T-helper 2 cell (primary cell): Measurements from ENCODE around the gene TMEM107.

Source experiments
- DNase-seq, 5 experiments: peaks; one replicate each; pipeline versions ENCODE4 v3.0.0 to v3.0.0-alpha.2; 2012 to 2022

Gene TMEM107

GRCh38 chr17:8162233-8162996 lies 13.8 kb downstream of the TMEM107 start, which contains the start of gene VAMP2:
VAMP2 (minus strand) TSS chr17:8162948; CDS start chr17:8162879, 69 bp downstream.
- peak; percentile 75 to 91 (median 79) for DNase-seq

GRCh38 chr17:8161289-8162232 lies 14.6 kb downstream of the TMEM107 start:
- peak in 1 of 5 experiments; percentile 46 for DNase-seq

GRCh38 chr17:8160741-8161221 lies 15.4 kb downstream of the TMEM107 start:
- no peak for DNase-seq

- no peak for DNase-seq
Measured at GRCh38 chr17:8160224-8160577, 16.0 kb downstream of the TMEM107 start.

GRCh38 chr17:8159459-8160223 lies 16.5 kb downstream of the TMEM107 start:
- no peak for DNase-seq

GRCh38 chr17:8159032-8159400 lies 17.2 kb downstream of the TMEM107 start:
- no peak for DNase-seq

- peak; percentile 66 to 86 (median 79) for DNase-seq
Measured at GRCh38 chr17:8158267-8159031, 17.7 kb downstream of the TMEM107 start.

GRCh38 chr17:8156246-8156992 lies 19.8 kb downstream of the TMEM107 start:
- peak; percentile 99 to 100 (median 100) for DNase-seq

- no peak for DNase-seq
Measured at GRCh38 chr17:8155996-8156245, 20.3 kb downstream of the TMEM107 start.

- peak in 1 of 5 experiments; percentile 37 for DNase-seq
Measured at GRCh38 chr17:8155231-8155995, 20.8 kb downstream of the TMEM107 start.

- no peak for DNase-seq
Measured at GRCh38 chr17:8154608-8155155, 21.5 kb downstream of the TMEM107 start.

- peak; percentile 79 to 96 (median 86) for DNase-seq
Measured at GRCh38 chr17:8153957-8154607, 22.1 kb downstream of the TMEM107 start.

GRCh38 chr17:8153525-8153956 lies 22.6 kb downstream of the TMEM107 start:
- no peak for DNase-seq

- DNase-seq, result no peak
Measured at GRCh38 chr17:8153031-8153451, 23.1 kb downstream of the TMEM107 start.

GRCh38 chr17:8152112-8152775 lies 23.9 kb downstream of the TMEM107 start, which contains the start of gene PER1:
PER1 (minus strand) TSS chr17:8152404; CDS start chr17:8150706, 1,698 bp downstream.
- peak; percentile 66 to 88 (median 82) for DNase-seq

- peak in 1 of 5 experiments; percentile 30 for DNase-seq
Measured at GRCh38 chr17:8151641-8152111, 24.5 kb downstream of the TMEM107 start.

- peak; percentile 75 to 93 (median 91) for DNase-seq
Measured at GRCh38 chr17:8151120-8151640, 25.0 kb downstream of the TMEM107 start.
